ENCODE results near the gene SAMD13.

Gene SAMD13

DNA sequence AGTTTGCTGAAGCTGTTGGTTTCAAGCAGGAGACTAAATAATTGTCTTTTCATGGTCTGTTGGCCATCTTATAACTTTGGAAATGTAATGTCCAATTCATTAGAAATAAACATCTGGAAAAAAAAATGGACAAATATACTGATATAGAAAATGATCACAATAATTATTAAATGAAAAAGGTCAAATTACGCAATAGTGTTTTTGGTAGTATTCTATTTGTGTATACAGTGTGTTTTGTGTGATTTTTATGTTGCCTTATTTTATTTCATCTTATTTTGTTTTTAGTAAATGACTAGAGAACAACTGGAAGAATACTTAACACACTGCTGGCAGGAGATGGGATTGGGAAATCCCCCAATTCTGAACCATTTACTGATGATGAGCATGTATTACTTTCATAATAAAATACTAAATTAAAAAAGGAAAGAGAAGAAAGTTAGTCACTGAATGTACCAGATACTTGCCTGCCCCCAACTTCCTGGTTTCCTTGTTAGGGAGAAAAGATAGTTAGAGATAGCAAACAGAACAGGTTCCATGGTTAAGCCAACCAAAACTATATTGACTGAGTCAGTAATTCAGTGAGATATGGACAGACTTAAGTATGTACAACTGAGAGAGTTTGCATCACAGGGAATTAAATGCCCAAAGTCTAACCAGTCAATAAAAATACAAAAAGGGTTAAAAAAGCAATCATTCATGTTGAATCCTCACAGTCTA is 24.0 kb upstream of the SAMD13 start:
- no peaks in the 10 kb centered on the region for H3K4me1 ChIP-seq (ENCODE audit: control insufficient read depth, low read depth, low read length)
- H4K5ac ChIP-seq (ENCODE audit: low read length): no peak overlapping the region
- no peak overlapping the region for H3K9ac ChIP-seq (ENCODE audit: low read length)
- no peak overlapping the region for H3K4me2 ChIP-seq (ENCODE audit: low read length)
- H4K8ac ChIP-seq (ENCODE audit: low read depth, low read length): no peak overlapping the region
- no peak overlapping the region for H3K4me3 ChIP-seq (ENCODE audit: low read length)
- H3K18ac ChIP-seq (ENCODE audit: low read length): no peak overlapping the region
- no peaks in the 10 kb centered on the region for H3K79me2 ChIP-seq (ENCODE audit: control insufficient read depth, insufficient read depth, low read length)
- no CpG with 5 or more reads among the region's 1 CpG for WGBS (ENCODE audit: extremely low coverage, insufficient coverage, low lambda C conversion rate)
- H2AK5ac ChIP-seq (ENCODE audit: low read length): no peak overlapping the region
- H3K56ac ChIP-seq (ENCODE audit: low read length): no peak overlapping the region
- no peaks in the 10 kb centered on the region for H3K27me3 ChIP-seq (ENCODE audit: insufficient read depth, low read length, poor library complexity)
- H3K23ac ChIP-seq (ENCODE audit: low read length): no peak overlapping the region
- DNase-seq: no peak
- no peak overlapping the region for H3K4ac ChIP-seq (ENCODE audit: low read depth, low read length)
- no peak overlapping the region for H3K27ac ChIP-seq (ENCODE audit: low read depth, low read length)
- H2BK15ac ChIP-seq (replicated peaks; ENCODE audit: low read depth): no peak overlapping the region
- no peaks in the 10 kb centered on the region for H3K79me1 ChIP-seq (ENCODE audit: low read length)
- no peak overlapping the region for H2BK120ac ChIP-seq (ENCODE audit: low read depth, low read length)
- H2BK5ac ChIP-seq (ENCODE audit: low read length): no peak overlapping the region
- no peaks in the 10 kb centered on the region for H3K36me3 ChIP-seq (ENCODE audit: control insufficient read depth, insufficient read depth, low read length)

DNA sequence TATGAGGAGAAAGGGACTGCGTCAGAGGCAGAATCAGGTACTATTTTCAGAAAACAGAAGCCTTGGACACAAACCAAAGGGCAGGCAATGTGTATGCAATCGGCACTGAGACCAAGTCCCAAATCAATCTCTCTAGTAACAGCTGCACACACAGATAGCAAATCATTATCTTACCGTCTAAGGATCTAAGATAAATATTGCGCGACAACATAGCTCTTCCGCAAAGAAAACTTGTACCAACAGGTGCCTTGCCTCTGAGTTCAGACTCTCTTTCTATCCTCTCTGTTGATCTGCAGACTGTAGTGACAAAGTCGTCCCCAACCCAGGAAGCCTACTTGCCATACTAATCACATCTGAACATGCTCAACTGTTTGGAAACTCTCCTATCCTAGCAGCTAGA is 22.6 kb upstream of the SAMD13 start:
- H2BK5ac ChIP-seq (ENCODE audit: low read length): no peak overlapping the region
- H2BK120ac ChIP-seq (ENCODE audit: low read depth, low read length): no peak overlapping the region
- no peaks in the 10 kb centered on the region for H3K36me3 ChIP-seq (ENCODE audit: control insufficient read depth, insufficient read depth, low read length)
- no CpG with 5 or more reads among the region's 7 CpGs for WGBS (ENCODE audit: extremely low coverage, insufficient coverage, low lambda C conversion rate)
- no peak overlapping the region for H3K23ac ChIP-seq (ENCODE audit: low read length)
- H3K4me1 ChIP-seq (ENCODE audit: control insufficient read depth, low read depth, low read length): no peaks in the 10 kb centered on the region
- H3K18ac ChIP-seq (ENCODE audit: low read length): no peak overlapping the region
- H3K9ac ChIP-seq (ENCODE audit: low read length): no peak overlapping the region
- H3K79me2 ChIP-seq (ENCODE audit: control insufficient read depth, insufficient read depth, low read length): no peaks in the 10 kb centered on the region
- H2BK15ac ChIP-seq (replicated peaks; ENCODE audit: low read depth): no peak overlapping the region
- H3K27me3 ChIP-seq (ENCODE audit: insufficient read depth, low read length, poor library complexity): no peaks in the 10 kb centered on the region
- H3K4me2 ChIP-seq (ENCODE audit: low read length): no peak overlapping the region
- H4K8ac ChIP-seq (ENCODE audit: low read depth, low read length): no peak overlapping the region
- no peak for DNase-seq
- H4K5ac ChIP-seq (ENCODE audit: low read length): no peak overlapping the region
- H3K4me3 ChIP-seq (ENCODE audit: low read length): no peak overlapping the region
- no peaks in the 10 kb centered on the region for H3K79me1 ChIP-seq (ENCODE audit: low read length)
- H2AK5ac ChIP-seq (ENCODE audit: low read length): no peak overlapping the region
- H3K4ac ChIP-seq (ENCODE audit: low read depth, low read length): no peak overlapping the region
- H3K56ac ChIP-seq (ENCODE audit: low read length): no peak overlapping the region
- no peak overlapping the region for H3K27ac ChIP-seq (ENCODE audit: low read depth, low read length)

DNA sequence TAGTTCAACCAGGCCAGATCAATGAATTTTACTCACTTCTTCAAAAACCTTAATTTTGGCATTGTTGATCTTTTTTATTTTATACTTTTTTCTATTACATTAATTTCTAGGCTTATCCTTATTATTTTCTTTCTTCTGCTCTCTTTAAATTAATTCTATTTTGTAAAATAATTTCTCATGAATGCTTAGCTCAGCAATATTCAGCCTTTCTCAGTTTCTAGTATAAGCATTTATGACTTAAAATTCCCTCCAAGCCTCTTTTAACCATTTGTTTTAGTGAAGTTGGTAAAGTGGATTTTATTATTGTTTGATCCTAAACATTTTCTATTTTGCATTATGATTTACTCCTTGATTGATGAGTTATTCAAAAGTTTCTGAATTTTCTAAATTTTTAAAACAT is 20.6 kb upstream of the SAMD13 start:
- no peak overlapping the region for H3K27ac ChIP-seq (ENCODE audit: low read depth, low read length)
- no peak overlapping the region for H2BK120ac ChIP-seq (ENCODE audit: low read depth, low read length)
- DNase-seq: no peak
- H3K56ac ChIP-seq (ENCODE audit: low read length): no peak overlapping the region
- no peak overlapping the region for H3K4ac ChIP-seq (ENCODE audit: low read depth, low read length)
- H3K9ac ChIP-seq (ENCODE audit: low read length): no peak overlapping the region
- H3K79me1 ChIP-seq (ENCODE audit: low read length): no peaks in the 10 kb centered on the region
- H3K79me2 ChIP-seq (ENCODE audit: control insufficient read depth, insufficient read depth, low read length): no peaks in the 10 kb centered on the region
- H3K36me3 ChIP-seq (ENCODE audit: control insufficient read depth, insufficient read depth, low read length): no peaks in the 10 kb centered on the region
- H3K27me3 ChIP-seq (ENCODE audit: insufficient read depth, low read length, poor library complexity): no peaks in the 10 kb centered on the region
- no peak overlapping the region for H4K8ac ChIP-seq (ENCODE audit: low read depth, low read length)
- no peak overlapping the region for H4K5ac ChIP-seq (ENCODE audit: low read length)
- no peak overlapping the region for H3K23ac ChIP-seq (ENCODE audit: low read length)
- H3K4me3 ChIP-seq (ENCODE audit: low read length): no peak overlapping the region
- no peak overlapping the region for H2BK5ac ChIP-seq (ENCODE audit: low read length)
- no peak overlapping the region for H2BK15ac ChIP-seq (replicated peaks; ENCODE audit: low read depth)
- no peak overlapping the region for H2AK5ac ChIP-seq (ENCODE audit: low read length)
- H3K18ac ChIP-seq (ENCODE audit: low read length): no peak overlapping the region
- H3K4me2 ChIP-seq (ENCODE audit: low read length): no peak overlapping the region
- no peaks in the 10 kb centered on the region for H3K4me1 ChIP-seq (ENCODE audit: control insufficient read depth, low read depth, low read length)

DNA sequence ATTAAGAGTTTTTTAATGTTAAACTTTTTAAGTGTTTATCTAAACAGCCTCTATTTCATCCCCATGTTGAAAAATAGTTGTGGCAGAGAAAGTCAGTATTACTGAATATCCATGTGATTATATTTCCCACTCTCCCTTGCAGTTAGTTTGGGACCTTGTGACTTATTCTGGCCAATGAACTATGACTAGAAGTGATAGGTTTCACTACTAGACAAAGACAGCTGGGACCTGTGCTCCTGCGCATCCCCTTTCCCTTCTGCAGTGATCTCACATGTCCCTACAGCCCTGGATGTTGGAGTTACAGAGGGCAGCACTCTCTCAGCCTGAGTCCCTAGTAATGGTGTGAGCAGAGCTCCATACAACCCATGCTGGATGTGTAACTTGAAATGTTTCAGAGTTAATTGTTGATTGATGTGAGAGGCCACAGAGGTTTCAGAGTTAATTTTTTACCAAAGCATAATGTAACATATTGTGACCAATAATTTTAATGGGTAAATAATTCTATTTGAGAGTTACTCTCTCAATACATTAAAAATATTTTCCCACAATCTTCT is 18.7 kb upstream of the SAMD13 start:
- no peaks in the 10 kb centered on the region for H3K79me1 ChIP-seq (ENCODE audit: low read length)
- no peaks in the 10 kb centered on the region for H3K36me3 ChIP-seq (ENCODE audit: control insufficient read depth, insufficient read depth, low read length)
- WGBS (ENCODE audit: extremely low coverage, insufficient coverage, low lambda C conversion rate): no CpG with 5 or more reads among the region's 1 CpG
- no peak overlapping the region for H4K5ac ChIP-seq (ENCODE audit: low read length)
- H3K23ac ChIP-seq (ENCODE audit: low read length): no peak overlapping the region
- H3K4me1 ChIP-seq (ENCODE audit: control insufficient read depth, low read depth, low read length): no peaks in the 10 kb centered on the region
- H3K27ac ChIP-seq (ENCODE audit: low read depth, low read length): no peak overlapping the region
- H2BK15ac ChIP-seq (replicated peaks; ENCODE audit: low read depth): no peak overlapping the region
- H3K27me3 ChIP-seq (ENCODE audit: insufficient read depth, low read length, poor library complexity): no peaks in the 10 kb centered on the region
- no peak for DNase-seq
- H3K9ac ChIP-seq (ENCODE audit: low read length): no peak overlapping the region
- no peak overlapping the region for H2AK5ac ChIP-seq (ENCODE audit: low read length)
- no peak overlapping the region for H3K18ac ChIP-seq (ENCODE audit: low read length)
- no peak overlapping the region for H2BK5ac ChIP-seq (ENCODE audit: low read length)
- no peak overlapping the region for H3K56ac ChIP-seq (ENCODE audit: low read length)
- no peak overlapping the region for H4K8ac ChIP-seq (ENCODE audit: low read depth, low read length)
- H3K4ac ChIP-seq (ENCODE audit: low read depth, low read length): no peak overlapping the region
- no peak overlapping the region for H3K4me3 ChIP-seq (ENCODE audit: low read length)
- no peak overlapping the region for H2BK120ac ChIP-seq (ENCODE audit: low read depth, low read length)
- no peak overlapping the region for H3K4me2 ChIP-seq (ENCODE audit: low read length)
- H3K79me2 ChIP-seq (ENCODE audit: control insufficient read depth, insufficient read depth, low read length): no peaks in the 10 kb centered on the region

DNA sequence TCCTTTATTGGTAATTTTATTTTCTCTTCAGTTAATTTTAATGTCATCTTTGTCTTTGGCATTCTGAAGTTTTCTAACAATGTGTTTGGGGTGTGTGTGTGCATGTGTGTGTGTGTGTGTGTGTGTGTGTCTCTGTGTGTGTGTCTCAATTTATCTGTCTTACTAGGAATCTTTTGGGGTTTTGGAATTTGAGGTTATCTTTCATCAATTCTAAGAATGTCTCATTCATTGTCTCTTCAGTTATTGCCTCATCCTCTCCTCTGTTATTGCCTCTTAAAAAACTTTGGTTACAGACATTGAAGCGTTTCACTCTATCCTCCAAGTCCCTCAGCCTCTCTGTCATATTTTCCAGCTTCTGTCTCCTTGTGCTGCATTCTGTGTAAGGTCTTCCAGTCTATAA is 18.1 kb upstream of the SAMD13 start:
- Histone ChIP-seq H3K4me1 (ENCODE audit: control insufficient read depth, low read depth, low read length) (no peaks in the 10 kb centered on the region), H2AK5ac (ENCODE audit: low read length) (no peak overlapping the region), H2BK120ac (ENCODE audit: low read depth, low read length) (no peak overlapping the region), H3K4me2 (ENCODE audit: low read length) (no peak overlapping the region), H3K56ac (ENCODE audit: low read length) (no peak overlapping the region), H4K8ac (ENCODE audit: low read depth, low read length) (no peak overlapping the region), H3K27me3 (ENCODE audit: insufficient read depth, low read length, poor library complexity) (no peaks in the 10 kb centered on the region), H3K27ac (ENCODE audit: low read depth, low read length) (no peak overlapping the region), H2BK15ac (replicated peaks; ENCODE audit: low read depth) (no peak overlapping the region), H3K23ac (ENCODE audit: low read length) (no peak overlapping the region), H3K4me3 (ENCODE audit: low read length) (no peak overlapping the region), H3K79me2 (ENCODE audit: control insufficient read depth, insufficient read depth, low read length) (no peaks in the 10 kb centered on the region), H3K79me1 (ENCODE audit: low read length) (no peaks in the 10 kb centered on the region), H3K36me3 (ENCODE audit: control insufficient read depth, insufficient read depth, low read length) (no peaks in the 10 kb centered on the region), H3K9ac (ENCODE audit: low read length) (no peak overlapping the region), H2BK5ac (ENCODE audit: low read length) (no peak overlapping the region), H4K5ac (ENCODE audit: low read length) (no peak overlapping the region), H3K18ac (ENCODE audit: low read length) (no peak overlapping the region), H3K4ac (ENCODE audit: low read depth, low read length) (no peak overlapping the region)
- WGBS (ENCODE audit: extremely low coverage, insufficient coverage, low lambda C conversion rate): no CpG with 5 or more reads among the region's 1 CpG
- DNase-seq: no peak

DNA sequence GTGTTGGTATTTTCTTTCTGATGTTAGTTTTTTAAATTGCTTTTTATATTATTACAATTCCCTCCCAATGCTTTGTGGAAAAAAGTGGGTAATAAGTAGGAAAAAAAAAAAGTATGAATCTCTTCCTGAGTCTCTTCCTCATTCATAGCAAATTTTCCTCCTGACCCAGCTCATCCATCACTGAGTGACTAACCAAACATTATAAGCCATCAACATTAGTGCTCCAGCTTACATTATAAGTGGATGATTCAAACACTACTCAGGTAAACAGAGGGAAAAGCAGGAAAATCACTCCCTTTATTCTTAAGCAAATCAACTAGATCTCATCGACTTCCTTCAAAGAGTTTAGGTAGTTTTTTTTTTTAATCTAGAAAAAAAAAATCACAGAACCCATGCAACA is 15.4 kb upstream of the SAMD13 start:
- no peak for DNase-seq
- no peak overlapping the region for H2BK5ac ChIP-seq (ENCODE audit: low read length)
- no peak overlapping the region for H3K9ac ChIP-seq (ENCODE audit: low read length)
- H3K4me2 ChIP-seq (ENCODE audit: low read length): no peak overlapping the region
- WGBS (ENCODE audit: extremely low coverage, insufficient coverage, low lambda C conversion rate): no CpG with 5 or more reads among the region's 1 CpG
- no peak overlapping the region for H3K27ac ChIP-seq (ENCODE audit: low read depth, low read length)
- H4K8ac ChIP-seq (ENCODE audit: low read depth, low read length): no peak overlapping the region
- H3K36me3 ChIP-seq (ENCODE audit: control insufficient read depth, insufficient read depth, low read length): no peaks in the 10 kb centered on the region
- no peak overlapping the region for H3K4me3 ChIP-seq (ENCODE audit: low read length)
- H3K18ac ChIP-seq (ENCODE audit: low read length): no peak overlapping the region
- H4K5ac ChIP-seq (ENCODE audit: low read length): no peak overlapping the region
- H3K56ac ChIP-seq (ENCODE audit: low read length): no peak overlapping the region
- H3K4ac ChIP-seq (ENCODE audit: low read depth, low read length): no peak overlapping the region
- H2AK5ac ChIP-seq (ENCODE audit: low read length): no peak overlapping the region
- H3K4me1 ChIP-seq (ENCODE audit: control insufficient read depth, low read depth, low read length): no peaks in the 10 kb centered on the region
- H2BK15ac ChIP-seq (replicated peaks; ENCODE audit: low read depth): no peak overlapping the region
- no peaks in the 10 kb centered on the region for H3K79me2 ChIP-seq (ENCODE audit: control insufficient read depth, insufficient read depth, low read length)
- H3K23ac ChIP-seq (ENCODE audit: low read length): no peak overlapping the region
- H3K79me1 ChIP-seq (ENCODE audit: low read length): no peaks in the 10 kb centered on the region
- no peak overlapping the region for H2BK120ac ChIP-seq (ENCODE audit: low read depth, low read length)
- H3K27me3 ChIP-seq (ENCODE audit: insufficient read depth, low read length, poor library complexity): no peaks in the 10 kb centered on the region

Data from mesendoderm (in vitro differentiated cells).